H9 (cell line): ENCODE measurements around the gene BACH1. TPM values are rescaled to one million over a fixed set of nuclear protein-coding genes. Genes with fewer than 3 reads are reported as not detected.

Experiments
- DNase-seq: peaks from one replicate; pipeline ENCODE4 v3.0.0-alpha.2; 2017
- H2AFZ ChIP-seq: one replicate; pipeline ENCODE4 v1.6.1; 2013; ENCODE audit warnings: mild to moderate bottlenecking, low read length, control low read depth, moderate library complexity
- H2AK5ac ChIP-seq: 2 replicates; pipeline ENCODE4 v1.6.1; 2013; ENCODE audit warnings: low read length, control low read depth, mixed read lengths; ENCODE audit not compliant: insufficient read length
- H2BK120ac ChIP-seq: one replicate; pipeline ENCODE4 v1.6.1; 2013; ENCODE audit warnings: low read depth, mild to moderate bottlenecking, low read length, control low read depth, inconsistent platforms; ENCODE audit not compliant: poor library complexity, severe bottlenecking
- H2BK12ac ChIP-seq: 2 replicates; pipeline ENCODE4 v1.6.1; 2013; ENCODE audit warnings: low read length, control low read depth, mixed read lengths, low read depth; ENCODE audit not compliant: insufficient read length
- H2BK15ac ChIP-seq: 2 replicates; pipeline ENCODE4 v1.6.1; 2013; ENCODE audit warnings: low read depth, low read length, control low read depth
- H2BK20ac ChIP-seq: one replicate; pipeline ENCODE4 v1.6.1; 2013; ENCODE audit warnings: low read depth, mild to moderate bottlenecking, low read length, control low read depth, inconsistent platforms; ENCODE audit not compliant: poor library complexity, severe bottlenecking
- H2BK5ac ChIP-seq: 2 replicates; pipeline ENCODE4 v1.6.1; 2013; ENCODE audit warnings: low read length, control low read depth, mixed read lengths; ENCODE audit not compliant: insufficient read length
- H3K14ac ChIP-seq: 2 replicates; pipeline ENCODE4 v1.6.1; 2013; ENCODE audit warnings: low read length, control low read depth; ENCODE audit not compliant: insufficient read depth
- H3K18ac ChIP-seq: 2 replicates; pipeline ENCODE4 v1.6.1; 2013; ENCODE audit warnings: low read depth, mild to moderate bottlenecking, mixed read lengths, low read length, control low read depth; ENCODE audit not compliant: insufficient read length
- H3K23ac ChIP-seq: 2 replicates; pipeline ENCODE4 v1.6.1; 2013; ENCODE audit warnings: low read length, control low read depth, mixed read lengths, low read depth; ENCODE audit not compliant: insufficient read length
- H3K23me2 ChIP-seq: 2 replicates; pipeline ENCODE4 v1.6.1; 2013; ENCODE audit warnings: low read depth, mild to moderate bottlenecking, mixed read lengths, low read length, control low read depth; ENCODE audit not compliant: insufficient read length, poor library complexity, severe bottlenecking
- H3K27ac ChIP-seq: 2 replicates; pipeline ENCODE4 v1.5.1; 2013; ENCODE audit warnings: low read length, control low read depth, mixed read lengths, low read depth; ENCODE audit not compliant: insufficient read length
- H3K27me3 ChIP-seq: 2 replicates; pipeline ENCODE4 v1.6.1; 2013; ENCODE audit warnings: low read length, control low read depth, inconsistent platforms; ENCODE audit not compliant: insufficient read depth
- H3K4ac ChIP-seq: 2 replicates; pipeline ENCODE4 v1.6.1; 2013; ENCODE audit warnings: low read depth, mild to moderate bottlenecking, control low read depth, inconsistent platforms, low read length, moderate library complexity
- H3K4me1 ChIP-seq: 2 replicates; pipeline ENCODE4 v1.6.1; 2013; ENCODE audit warnings: low read length, control low read depth, inconsistent platforms; ENCODE audit not compliant: insufficient read depth
- H3K4me2 ChIP-seq: 2 replicates; pipeline ENCODE4 v1.6.1; 2013; ENCODE audit warnings: low read length, control low read depth, mixed read lengths; ENCODE audit not compliant: insufficient read length, insufficient read depth
- H3K56ac ChIP-seq: 2 replicates; pipeline ENCODE4 v1.6.1; 2013; ENCODE audit warnings: low read depth, mild to moderate bottlenecking, mixed read lengths, low read length, control low read depth; ENCODE audit not compliant: insufficient read length
- H3K79me1 ChIP-seq: 2 replicates; pipeline ENCODE4 v1.6.1; 2013; ENCODE audit warnings: low read depth, mild to moderate bottlenecking, moderate library complexity, low read length, control low read depth, inconsistent platforms; ENCODE audit not compliant: insufficient read depth, poor library complexity, severe bottlenecking
- H3K79me2 ChIP-seq: 2 replicates; pipeline ENCODE4 v1.6.1; 2013; ENCODE audit warnings: low read length, control low read depth, inconsistent platforms; ENCODE audit not compliant: insufficient read depth
- H3K9ac ChIP-seq: 2 replicates; pipeline ENCODE4 v1.6.1; 2013; ENCODE audit warnings: low read length, control low read depth, mixed read lengths; ENCODE audit not compliant: insufficient read length; ENCODE audit errors: extremely low read depth
- H3K9me3 ChIP-seq: one replicate; pipeline ENCODE4 v1.6.1; 2013; ENCODE audit warnings: low read depth, low read length, inconsistent platforms; ENCODE audit not compliant: control insufficient read depth
- H3T11ph ChIP-seq: one replicate; pipeline ENCODE4 v1.6.1; 2013; ENCODE audit warnings: mild to moderate bottlenecking, low read length, control low read depth, inconsistent platforms
- H4K20me1 ChIP-seq: one replicate; pipeline ENCODE4 v1.6.1; 2013; ENCODE audit not compliant: control insufficient read depth, insufficient read length, insufficient read depth
- H4K5ac ChIP-seq: 2 replicates; pipeline ENCODE4 v1.6.1; 2013; ENCODE audit warnings: low read depth, mild to moderate bottlenecking, mixed read lengths, low read length, control low read depth; ENCODE audit not compliant: insufficient read length
- H4K8ac ChIP-seq: replicated peaks from 2 replicates; pipeline ENCODE4 v1.6.1; 2013; ENCODE audit warnings: low read length, control low read depth, mixed read lengths, low read depth; ENCODE audit not compliant: insufficient read length
- H4K91ac ChIP-seq: 2 replicates; pipeline ENCODE4 v1.6.1; 2013; ENCODE audit warnings: low read depth, mild to moderate bottlenecking, moderate library complexity, mixed read lengths, low read length, control low read depth; ENCODE audit not compliant: insufficient read length
- H3K27ac Mint-ChIP-seq, 3 experiments: 2 replicates in 2 of 3; 3 replicates in 1 of 3; pipeline ENCODE4 v1.8.0; 2020 to 2021; ENCODE audit warnings: mixed read lengths in 3 of 3, mild to moderate bottlenecking in 1 of 3, moderate library complexity in 1 of 3
- H3K27me3 Mint-ChIP-seq: 2 replicates; pipeline ENCODE4 v1.8.0; 2021; ENCODE audit warnings: low read depth, mild to moderate bottlenecking, moderate library complexity, mixed read lengths
- H3K36me3 Mint-ChIP-seq, 3 experiments: 2 replicates in 2 of 3; 3 replicates in 1 of 3; pipeline ENCODE4 v1.8.0; 2020 to 2021; ENCODE audit warnings: low read depth in 3 of 3, mixed read lengths in 3 of 3; ENCODE audit not compliant: insufficient read depth in 1 of 3
- H3K4me1 Mint-ChIP-seq, 2 experiments: 2 replicates each; pipeline ENCODE4 v1.8.0; 2020; ENCODE audit warnings: mixed read lengths in 2 of 2
- H3K4me3 Mint-ChIP-seq, 2 experiments: 2 replicates in 1 of 2; 3 replicates in 1 of 2; pipeline ENCODE4 v1.8.0; 2020 to 2021; ENCODE audit warnings: mild to moderate bottlenecking in 2 of 2, mixed read lengths in 2 of 2, moderate library complexity in 1 of 2
- H3K9me3 Mint-ChIP-seq, 2 experiments: 2 replicates in 1 of 2; 3 replicates in 1 of 2; pipeline ENCODE4 v1.8.0; 2020; ENCODE audit warnings: mild to moderate bottlenecking in 2 of 2, mixed read lengths in 2 of 2, moderate library complexity in 1 of 2
- WGBS: extraction: QIAGEN DNeasy Blood & Tissue Kit; methylation state at CpG from one replicate; pipeline ENCODE4 v1.1.7; 2013; ENCODE audit warnings: missing lambda C conversion rate, low lambda C conversion rate, mixed read lengths; ENCODE audit not compliant: insufficient read length; ENCODE audit errors: extremely low coverage; 5-methylcytosine and 5-hydroxymethylcytosine counted together
- total RNA-seq: library from RNA; stranded (reverse); gene quantifications from 2 replicates; pipeline ENCODE4 v1.2.1, GENCODE V29; 2021
- TF ChIP-seq, protein P1 (sequence below): fragments of 200-600 bp; sonication (generic); conservative IDR thresholded peaks from 3 replicates; pipeline ENCODE4 v1.8.0; 2021; ENCODE audit warnings: antibody characterized with exemption, mild to moderate bottlenecking

Gene BACH1
- total RNA-seq, 1 experiment from 2014 or later = 42.4 TPM

DNA sequence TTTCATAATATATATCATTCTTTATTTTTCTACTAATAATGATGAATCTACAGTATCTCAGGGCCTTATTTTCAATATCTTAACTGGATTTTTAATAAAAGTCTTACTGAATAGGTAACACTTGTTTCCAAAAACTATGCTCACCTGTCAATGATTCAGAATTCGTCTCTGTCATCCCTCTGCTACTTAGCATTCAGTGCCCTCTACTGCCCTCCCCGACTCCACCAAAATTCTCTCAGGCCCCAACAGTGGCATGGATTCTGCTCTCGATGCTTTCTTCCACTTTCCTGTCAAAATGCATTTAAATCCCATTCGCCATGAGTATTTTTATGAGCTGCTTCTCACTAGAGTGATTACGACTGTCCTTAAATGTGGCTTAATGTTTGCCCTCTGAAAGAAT lies 10.5 kb upstream of the BACH1 start:
- no peak overlapping the region for H3K4ac ChIP-seq
- no peak overlapping the region for H2BK15ac ChIP-seq
- Mint-ChIP-seq H3K36me3 (no peaks in the 10 kb centered on the region), H3K4me3 (no peak overlapping the region), H3K27ac (no peak overlapping the region), H3K4me1 (peaks cover 0 to 9% of the 10 kb centered on the region in 2 experiments; a peak in 2 of 4 replicates), H3K27me3 (no peaks in the 10 kb centered on the region; the same call in 1 of the 2 replicates), H3K9me3 (0 out of 5 replicates have a peak, but pooled peaks cover 0 to 6% of the 10 kb centered on the region in 2 experiments)
- DNase-seq = no peak
- no peaks in the 10 kb centered on the region for H3K79me1 ChIP-seq
- no peak overlapping the region for H3K4me2 ChIP-seq
- no peak overlapping the region for H3K18ac ChIP-seq
- H3K27ac ChIP-seq = no peak overlapping the region
- no peak overlapping the region for H4K8ac ChIP-seq
- no peak overlapping the region for H2AFZ ChIP-seq
- WGBS = no CpG with 5 or more reads among the region's 5 CpGs
- no peak overlapping the region for H4K91ac ChIP-seq
- no peak overlapping the region for H3K23ac ChIP-seq
- H3K14ac ChIP-seq = no peak overlapping the region
- no peaks in the 10 kb centered on the region for H3K27me3 ChIP-seq
- no peak overlapping the region for H2AK5ac ChIP-seq
- H2BK12ac ChIP-seq = no peak overlapping the region
- no peaks in the 10 kb centered on the region for H3K9me3 ChIP-seq
- no peaks in the 10 kb centered on the region for H4K20me1 ChIP-seq
- H4K5ac ChIP-seq = no peak overlapping the region
- no peak overlapping the region for H2BK120ac ChIP-seq
- no peaks in the 10 kb centered on the region; the same call in 1 of the 2 replicates for H3K4me1 ChIP-seq
- no peak overlapping the region for H2BK5ac ChIP-seq
- H3T11ph ChIP-seq = no peak overlapping the region
- no peak overlapping the region for H3K9ac ChIP-seq
- no peak overlapping the region for H3K56ac ChIP-seq
- no peaks in the 10 kb centered on the region for H3K23me2 ChIP-seq
- TF ChIP-seq, protein P1, sequence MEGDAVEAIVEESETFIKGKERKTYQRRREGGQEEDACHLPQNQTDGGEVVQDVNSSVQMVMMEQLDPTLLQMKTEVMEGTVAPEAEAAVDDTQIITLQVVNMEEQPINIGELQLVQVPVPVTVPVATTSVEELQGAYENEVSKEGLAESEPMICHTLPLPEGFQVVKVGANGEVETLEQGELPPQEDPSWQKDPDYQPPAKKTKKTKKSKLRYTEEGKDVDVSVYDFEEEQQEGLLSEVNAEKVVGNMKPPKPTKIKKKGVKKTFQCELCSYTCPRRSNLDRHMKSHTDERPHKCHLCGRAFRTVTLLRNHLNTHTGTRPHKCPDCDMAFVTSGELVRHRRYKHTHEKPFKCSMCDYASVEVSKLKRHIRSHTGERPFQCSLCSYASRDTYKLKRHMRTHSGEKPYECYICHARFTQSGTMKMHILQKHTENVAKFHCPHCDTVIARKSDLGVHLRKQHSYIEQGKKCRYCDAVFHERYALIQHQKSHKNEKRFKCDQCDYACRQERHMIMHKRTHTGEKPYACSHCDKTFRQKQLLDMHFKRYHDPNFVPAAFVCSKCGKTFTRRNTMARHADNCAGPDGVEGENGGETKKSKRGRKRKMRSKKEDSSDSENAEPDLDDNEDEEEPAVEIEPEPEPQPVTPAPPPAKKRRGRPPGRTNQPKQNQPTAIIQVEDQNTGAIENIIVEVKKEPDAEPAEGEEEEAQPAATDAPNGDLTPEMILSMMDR = no peak
- H3K79me2 ChIP-seq = no peaks in the 10 kb centered on the region
- no peak overlapping the region for H2BK20ac ChIP-seq
